Stomach (tissue), 4 donors: ENCODE measurements around the gene CD38.

Source experiments
- EP300 ChIP-seq: sonication (generic); formaldehyde crosslinking; IDR thresholded peaks from one replicate; pipeline ENCODE4 v1.6.1; 2017; ENCODE audit warnings: antibody characterized with exemption
- POLR2A ChIP-seq, 4 donors: fragments of 450-650 bp; IDR thresholded peaks; one replicate each; pipeline ENCODE4 v1.6.1; 2016; ENCODE audit warnings: antibody characterized with exemption in 4 of 4, control low read depth in 2 of 4, mild to moderate bottlenecking in 1 of 4, moderate library complexity in 1 of 4
- POLR2AphosphoS5 ChIP-seq, 3 donors: sonication (generic); formaldehyde crosslinking; IDR thresholded peaks; one replicate each; pipeline ENCODE4 v1.6.1; 2016; ENCODE audit warnings: antibody characterized with exemption in 3 of 3
- TF ChIP-seq, protein P1 (sequence below), 7 experiments: fragments of 450-650 bp in 4 of 7; fragments of 200-600 bp in 3 of 7; sonication (generic) in 3 of 7; IDR thresholded peaks; one replicate each; pipeline ENCODE4 v1.5.1; 2016 to 2019; ENCODE audit warnings: antibody characterized with exemption in 7 of 7, control low read depth in 2 of 7, mild to moderate bottlenecking in 1 of 7

GRCh38 chr4:15870079-15870478 lies 92.0 kb downstream of the CD38 start:
- TF ChIP-seq, protein P1, sequence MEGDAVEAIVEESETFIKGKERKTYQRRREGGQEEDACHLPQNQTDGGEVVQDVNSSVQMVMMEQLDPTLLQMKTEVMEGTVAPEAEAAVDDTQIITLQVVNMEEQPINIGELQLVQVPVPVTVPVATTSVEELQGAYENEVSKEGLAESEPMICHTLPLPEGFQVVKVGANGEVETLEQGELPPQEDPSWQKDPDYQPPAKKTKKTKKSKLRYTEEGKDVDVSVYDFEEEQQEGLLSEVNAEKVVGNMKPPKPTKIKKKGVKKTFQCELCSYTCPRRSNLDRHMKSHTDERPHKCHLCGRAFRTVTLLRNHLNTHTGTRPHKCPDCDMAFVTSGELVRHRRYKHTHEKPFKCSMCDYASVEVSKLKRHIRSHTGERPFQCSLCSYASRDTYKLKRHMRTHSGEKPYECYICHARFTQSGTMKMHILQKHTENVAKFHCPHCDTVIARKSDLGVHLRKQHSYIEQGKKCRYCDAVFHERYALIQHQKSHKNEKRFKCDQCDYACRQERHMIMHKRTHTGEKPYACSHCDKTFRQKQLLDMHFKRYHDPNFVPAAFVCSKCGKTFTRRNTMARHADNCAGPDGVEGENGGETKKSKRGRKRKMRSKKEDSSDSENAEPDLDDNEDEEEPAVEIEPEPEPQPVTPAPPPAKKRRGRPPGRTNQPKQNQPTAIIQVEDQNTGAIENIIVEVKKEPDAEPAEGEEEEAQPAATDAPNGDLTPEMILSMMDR (IDR thresholded peaks at IDR 0.05), result no peak
- TF ChIP-seq POLR2AphosphoS5 (IDR thresholded peaks at IDR 0.05), result no peak
- TF ChIP-seq POLR2A (IDR thresholded peaks at IDR 0.05), result no peak
- no peak for TF ChIP-seq EP300
